Stimulated activated CD8-positive, alpha-beta memory T cell treated with anti-CD3 and anti-CD28 coated beads, Interleukin-2, amount 100 ng/mL, for 48 hours (primary cell): ENCODE data around the gene SCN9A.

ENCODE experiments used
- DNase-seq, 2 donors: peaks; one replicate each; pipeline ENCODE4 v3.0.0-alpha.2; 2020; ENCODE audit warnings: low read depth in 2 of 2

SCN9A gene

DNA sequence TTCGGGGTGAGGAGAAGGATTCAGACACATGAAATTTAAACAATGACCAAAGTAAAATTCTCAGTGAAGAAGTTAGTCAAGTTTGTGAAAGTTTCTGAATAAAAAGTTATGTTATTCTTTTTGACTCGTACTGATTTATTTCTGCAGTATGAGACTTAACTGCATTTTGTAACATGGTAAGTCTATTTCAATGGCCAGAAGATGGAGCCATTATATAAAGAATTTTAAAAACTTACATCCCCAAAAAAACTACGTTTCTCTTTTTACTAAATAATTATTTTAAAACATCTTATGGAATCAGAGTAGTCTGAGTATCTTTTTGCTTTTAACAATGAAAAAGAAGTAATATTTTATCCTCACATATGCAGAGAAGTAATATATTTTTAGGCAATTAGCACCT lies 196.5 kb downstream of the SCN9A start:
- no peak for DNase-seq

DNA sequence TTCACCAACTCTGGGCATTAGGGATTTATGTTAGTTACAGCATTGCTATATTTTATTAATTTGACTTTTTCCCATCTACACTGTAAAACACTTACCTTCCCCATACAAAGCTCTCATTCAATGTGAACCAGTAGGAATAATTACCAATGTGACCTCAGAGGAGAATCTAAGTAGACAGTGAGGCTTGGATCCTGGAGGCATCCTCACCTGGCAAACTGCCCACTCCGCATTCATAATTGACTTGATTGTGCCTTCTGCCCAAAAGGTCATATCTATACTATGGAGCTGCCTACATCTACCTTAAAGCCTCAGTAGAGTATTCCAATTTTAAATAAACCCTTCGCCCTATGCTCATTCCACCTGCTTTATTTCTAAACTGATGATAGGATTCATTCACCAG lies 202.5 kb downstream of the SCN9A start:
- DNase-seq = no peak

DNA sequence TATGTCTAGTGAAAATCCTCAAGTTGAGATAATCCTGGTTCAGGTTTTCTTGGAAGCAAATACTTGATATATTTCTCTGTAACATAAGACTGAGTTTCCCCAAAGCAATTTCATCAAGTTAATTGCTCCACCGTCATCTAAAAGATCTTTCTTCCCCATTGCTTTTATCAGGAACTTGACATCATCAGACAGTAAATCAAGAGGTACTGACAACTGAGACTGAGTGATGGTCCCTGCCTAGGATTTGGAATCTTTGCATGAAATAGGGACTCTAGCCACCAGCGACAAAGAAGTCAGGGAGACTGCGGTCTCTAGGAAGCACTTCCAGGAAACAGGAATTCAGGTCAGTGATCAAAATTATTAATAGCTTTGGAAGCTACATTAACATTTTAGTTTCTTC lies 204.5 kb downstream of the SCN9A start:
- DNase-seq = no peak

DNA sequence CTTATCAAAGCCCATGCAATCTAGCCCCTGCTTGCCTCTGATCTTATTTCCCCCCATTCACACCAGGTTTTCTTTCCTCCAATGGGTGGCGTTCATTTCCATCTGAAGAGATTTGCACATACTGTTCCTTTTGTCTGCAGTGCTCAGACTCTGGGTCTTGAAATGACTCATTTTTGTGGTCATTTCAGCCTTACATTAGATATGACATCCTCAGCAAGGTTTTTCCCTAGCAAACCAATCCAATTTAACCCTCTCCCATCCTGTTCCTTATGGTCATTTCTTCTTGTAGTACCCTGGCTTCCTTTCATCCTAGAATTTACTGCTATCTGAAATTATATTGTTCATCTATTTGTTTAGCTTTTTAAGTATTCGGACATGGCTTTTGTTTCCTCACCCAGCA lies 205.4 kb downstream of the SCN9A start:
- DNase-seq = no peak

DNA sequence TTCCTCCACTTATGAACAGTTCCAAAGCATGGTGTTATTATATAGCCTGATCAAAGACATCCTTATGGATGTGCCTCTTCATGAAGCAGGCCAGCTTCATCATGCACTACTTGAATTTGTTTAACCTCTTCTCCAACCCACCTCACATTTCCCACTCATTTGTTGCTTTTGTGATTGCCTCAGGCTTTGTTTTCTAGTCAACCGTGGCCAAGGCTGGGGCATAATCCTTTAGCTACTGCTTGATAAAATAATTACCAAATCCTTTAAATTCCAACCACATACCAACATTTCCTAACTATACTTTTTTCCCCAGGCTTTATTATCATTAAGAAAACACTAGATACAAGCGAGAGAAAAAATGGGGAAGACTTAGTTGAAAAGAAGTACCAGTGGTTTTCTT lies 208.3 kb downstream of the SCN9A start:
- no peak for DNase-seq

DNA sequence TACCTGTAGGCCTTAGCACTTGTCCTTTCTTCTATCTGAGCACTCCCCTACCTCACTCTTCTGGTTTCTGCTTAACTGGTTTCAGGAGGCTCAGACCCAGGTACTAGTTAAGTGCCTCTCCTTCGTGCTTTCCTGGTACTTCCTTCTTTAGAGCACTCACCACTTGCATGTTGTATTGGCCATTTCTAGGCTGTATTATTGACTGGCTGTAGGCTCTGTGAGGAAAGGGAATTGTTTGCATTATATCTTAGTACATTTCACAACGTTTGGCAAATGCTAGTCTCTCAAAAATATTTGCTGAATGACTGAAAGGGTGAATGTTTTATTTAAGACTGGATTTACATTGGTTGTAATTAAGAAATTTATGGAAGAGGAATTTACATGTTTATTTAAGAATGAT lies 212.0 kb downstream of the SCN9A start:
- DNase-seq = no peak

DNA sequence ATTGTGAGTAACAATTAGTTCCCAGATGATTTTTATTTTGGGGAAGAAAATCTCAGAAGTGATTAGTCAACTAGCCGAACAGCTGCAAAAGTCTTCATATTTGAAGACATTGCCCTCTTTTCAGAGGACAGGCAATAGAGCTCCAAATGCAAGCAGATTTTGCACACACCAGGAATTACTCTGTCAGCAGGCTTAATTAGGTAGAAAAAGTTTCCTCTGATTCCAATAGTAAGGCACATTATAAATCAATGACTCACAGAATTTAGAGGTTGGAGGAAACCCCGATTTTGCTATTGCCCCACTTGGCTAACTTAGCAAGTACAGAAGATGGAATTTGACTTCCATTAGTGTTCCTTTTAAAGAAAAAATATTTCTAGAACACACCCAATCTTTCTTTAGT lies 217.2 kb downstream of the SCN9A start:
- DNase-seq = no peak

DNA sequence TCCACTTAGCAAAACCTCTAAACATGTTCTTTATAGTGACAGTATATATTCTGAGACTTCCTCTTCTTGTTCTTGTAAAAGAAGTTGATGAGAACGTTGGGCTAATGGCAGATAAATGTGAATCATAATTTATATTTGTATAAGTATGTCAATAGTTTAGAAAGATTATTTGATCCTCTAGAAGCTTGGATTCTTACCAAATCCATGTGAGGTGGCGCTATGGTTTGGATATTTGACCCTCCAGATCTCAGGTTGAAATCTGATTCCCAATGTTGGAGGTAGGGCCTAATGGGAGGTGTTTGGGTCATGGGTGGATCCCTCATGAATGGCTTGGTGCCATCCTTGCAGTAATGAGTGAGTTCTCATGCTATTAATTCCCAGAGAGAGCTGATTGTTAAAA lies 218.2 kb downstream of the SCN9A start:
- no peak for DNase-seq

DNA sequence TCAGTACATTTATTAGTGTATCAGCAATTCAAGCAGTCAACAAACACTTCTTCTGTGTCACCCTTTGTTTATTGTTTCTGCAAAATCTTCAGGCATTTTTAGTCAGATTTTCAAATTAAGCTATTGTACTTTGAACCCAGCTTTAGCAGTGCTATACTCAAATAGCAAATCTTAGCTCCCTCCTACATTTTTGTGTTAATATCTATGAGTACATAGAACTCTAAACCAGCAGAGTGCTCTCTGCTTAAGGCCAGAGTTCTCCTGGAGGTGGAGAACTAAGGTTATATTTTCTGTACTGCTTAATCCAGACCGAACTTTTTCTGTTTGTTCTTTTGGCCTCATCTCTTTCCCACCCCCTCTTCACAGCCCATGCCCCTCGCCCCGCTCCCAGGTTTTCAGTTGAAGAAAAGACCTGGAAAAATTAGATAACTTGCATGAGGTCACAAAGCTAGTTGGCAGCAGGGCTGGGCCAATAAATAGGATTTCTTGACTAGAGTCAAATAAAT lies 218.7 kb downstream of the SCN9A start:
- no peak for DNase-seq

DNA sequence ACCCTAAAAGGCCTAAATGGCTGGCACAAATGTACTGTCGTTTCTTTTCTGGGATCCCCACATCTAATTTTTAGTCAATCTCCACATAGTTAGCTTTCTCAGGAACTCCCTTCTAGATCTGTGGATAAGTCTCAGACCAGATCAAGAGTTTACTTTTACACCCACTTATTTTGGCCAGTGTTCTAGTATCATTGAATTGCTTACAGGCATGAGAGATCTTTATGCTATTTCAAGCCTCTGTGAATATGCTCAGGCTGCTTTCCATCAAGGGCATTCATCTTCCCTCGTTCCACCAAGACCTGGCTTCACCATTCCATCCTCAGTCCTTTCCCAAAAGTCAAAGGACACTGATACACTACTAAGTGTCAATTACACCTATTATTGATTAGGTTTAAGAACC lies 220.2 kb downstream of the SCN9A start:
- DNase-seq = no peak

DNA sequence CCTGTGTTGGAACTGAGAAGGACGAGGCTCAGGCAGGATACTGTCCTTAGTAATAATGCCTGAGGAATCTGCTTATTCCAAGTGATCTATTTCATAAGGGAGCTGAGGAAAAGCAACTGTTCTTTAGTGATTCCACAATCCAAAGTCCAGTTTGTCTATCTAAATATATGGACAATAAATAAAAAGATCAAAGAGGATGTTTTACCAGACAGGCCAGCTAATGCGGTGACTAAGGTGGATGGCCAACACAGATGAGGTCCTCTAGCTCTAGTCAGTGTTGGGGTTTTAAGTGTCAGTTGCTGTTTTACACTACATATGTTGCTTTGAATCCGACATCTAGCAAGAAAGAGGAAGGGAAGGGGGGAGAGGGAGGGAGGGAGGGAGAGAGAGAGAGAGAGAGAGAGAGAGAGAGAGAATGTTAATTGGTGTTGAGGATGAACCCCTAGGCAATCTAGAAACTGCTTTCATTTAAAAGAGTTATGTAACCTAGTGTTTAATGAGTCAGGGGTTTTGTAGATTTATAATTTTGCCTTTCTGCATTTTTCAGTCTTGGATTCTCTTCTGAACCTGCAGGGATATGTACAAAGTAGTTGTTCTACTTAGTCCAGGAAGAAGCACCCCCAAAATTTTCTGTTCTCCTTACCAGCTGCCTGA lies 220.9 kb downstream of the SCN9A start:
- no peak for DNase-seq

DNA sequence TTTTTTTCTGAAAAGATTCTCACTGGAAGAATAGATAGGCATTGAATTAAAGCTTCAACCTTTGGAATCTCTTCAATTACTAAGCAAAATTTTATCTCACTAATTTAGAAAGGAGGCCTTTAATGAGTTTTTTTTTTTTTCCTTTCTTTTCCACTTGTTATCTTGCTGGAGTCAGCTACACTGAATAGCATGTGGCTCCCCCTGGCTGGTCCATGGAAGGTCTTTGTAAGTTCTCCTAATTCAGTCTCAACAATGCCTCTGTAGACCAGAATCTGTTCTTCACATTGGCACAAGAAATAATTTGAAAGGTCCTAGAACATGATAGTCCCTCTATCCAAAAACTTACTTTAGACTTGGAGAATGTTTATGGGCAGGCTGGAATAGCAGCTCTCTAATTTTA lies 223.7 kb downstream of the SCN9A start:
- no peak for DNase-seq

DNA sequence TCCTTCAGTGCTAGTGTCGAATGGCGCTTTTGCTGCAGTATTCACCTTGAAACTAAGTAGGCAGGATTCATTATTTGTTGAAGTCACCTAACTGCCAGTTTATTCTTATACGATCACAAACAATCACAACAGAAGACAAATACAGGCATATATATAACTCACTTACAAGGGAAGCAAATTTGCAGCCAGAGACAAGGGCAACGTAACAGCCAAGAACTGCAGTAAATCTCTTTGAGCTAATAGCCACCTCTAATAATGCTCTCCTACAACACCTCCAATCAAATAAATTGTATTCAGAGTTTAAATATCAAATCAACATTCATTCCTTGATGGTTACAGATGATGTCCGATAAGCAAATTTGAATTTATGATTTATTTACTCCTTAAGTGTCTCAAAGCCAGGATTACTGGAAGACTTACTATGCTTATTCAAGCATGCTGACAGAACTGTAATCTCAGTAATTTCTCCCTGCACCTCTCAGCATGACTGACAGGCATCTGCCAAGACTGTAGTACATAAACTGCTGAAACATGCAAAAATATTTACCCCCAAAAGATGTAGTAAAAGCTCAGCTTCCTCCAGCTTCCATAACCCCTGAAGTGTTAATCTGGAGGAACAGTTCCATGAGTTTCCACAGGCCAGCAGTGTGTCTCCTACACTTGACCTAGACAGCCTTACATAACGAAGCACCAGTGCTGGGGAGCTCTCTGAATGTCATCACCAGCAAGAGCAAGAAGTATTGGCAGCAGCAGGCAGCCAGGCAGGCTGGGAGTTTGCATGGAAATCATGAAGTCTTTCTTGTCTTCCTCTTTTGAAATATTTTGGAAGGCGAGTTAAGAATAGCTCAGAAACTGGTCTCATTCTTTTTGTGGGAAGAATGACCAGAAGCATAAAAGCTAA lies 227.0 kb downstream of the SCN9A start:
- no peak for DNase-seq

DNA sequence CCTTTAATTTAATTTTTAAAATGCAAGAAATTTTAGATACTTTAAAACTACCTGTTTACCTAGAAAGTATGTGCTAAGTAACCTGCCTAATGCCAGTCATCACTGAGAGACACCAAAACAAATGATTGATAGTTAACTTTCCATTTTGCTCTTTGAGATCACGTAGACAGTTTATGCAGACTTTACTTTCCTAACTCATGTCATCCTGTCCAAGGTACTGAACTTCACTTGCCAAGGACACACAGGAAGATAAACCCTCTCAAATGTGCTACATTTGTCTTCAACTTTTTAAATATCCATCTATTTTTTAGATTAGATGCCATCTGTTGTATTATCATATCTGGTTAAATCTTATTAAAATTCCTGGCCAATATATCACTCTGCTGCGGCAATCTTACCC lies 227.9 kb downstream of the SCN9A start:
- no peak for DNase-seq
